T-helper 22 cell (primary cell): Measurements from ENCODE around the gene FGD4.

Source experiments
- DNase-seq: peaks from one replicate; pipeline ENCODE4 v3.0.0-alpha.2; 2020; ENCODE audit warnings: low read depth

The FGD4 gene

GRCh38 chr12:32457251-32458025 is 58.1 kb downstream of the FGD4 start:
- DNase-seq = no peak

GRCh38 chr12:32460638-32461037 is 61.3 kb downstream of the FGD4 start:
- DNase-seq = no peak

- DNase-seq = no peak
Measured at GRCh38 chr12:32462908-32463307, 63.5 kb downstream of the FGD4 start.

- DNase-seq = no peak
Measured at GRCh38 chr12:32466187-32466586, 66.8 kb downstream of the FGD4 start.

- DNase-seq = no peak
Measured at GRCh38 chr12:32466986-32467711, 67.8 kb downstream of the FGD4 start.

GRCh38 chr12:32467959-32468863 is 68.9 kb downstream of the FGD4 start:
- DNase-seq = no peak

- no peak for DNase-seq
Measured at GRCh38 chr12:32470936-32471470, 71.6 kb downstream of the FGD4 start.

- no peak for DNase-seq
Measured at GRCh38 chr12:32471591-32472001, 72.2 kb downstream of the FGD4 start.

GRCh38 chr12:32475724-32476123 is 76.4 kb downstream of the FGD4 start:
- DNase-seq = no peak

GRCh38 chr12:32476446-32476845 is 77.1 kb downstream of the FGD4 start:
- DNase-seq = no peak

GRCh38 chr12:32477714-32478113 is 78.4 kb downstream of the FGD4 start:
- DNase-seq = no peak

GRCh38 chr12:32478166-32478565 is 78.8 kb downstream of the FGD4 start:
- no peak for DNase-seq

GRCh38 chr12:32478858-32479725 is 79.7 kb downstream of the FGD4 start:
- no peak for DNase-seq

GRCh38 chr12:32482226-32482625 is 82.9 kb downstream of the FGD4 start:
- no peak for DNase-seq

GRCh38 chr12:32483499-32483898 is 84.1 kb downstream of the FGD4 start:
- no peak for DNase-seq

- DNase-seq = no peak
Measured at GRCh38 chr12:32483993-32484392, 84.6 kb downstream of the FGD4 start.

- no peak for DNase-seq
Measured at GRCh38 chr12:32486158-32486557, 86.8 kb downstream of the FGD4 start.

- DNase-seq = no peak
Measured at GRCh38 chr12:32488132-32488531, 88.8 kb downstream of the FGD4 start.

GRCh38 chr12:32489070-32489469 is 89.7 kb downstream of the FGD4 start:
- DNase-seq = no peak

GRCh38 chr12:32490801-32491200 is 91.4 kb downstream of the FGD4 start:
- DNase-seq = no peak

GRCh38 chr12:32493282-32493681 is 93.9 kb downstream of the FGD4 start:
- no peak for DNase-seq
